ENCODE data around the gene UTP14C.

GRCh38 chr13:52022356-52022755 is 2.1 kb upstream of the UTP14C start:
- no peak for TF ChIP-seq EZH2 (IDR thresholded peaks at IDR 0.05; ENCODE audit: borderline replicate concordance)
- TF ChIP-seq CTCF (IDR thresholded peaks at IDR 0.05; ENCODE audit: poor library complexity): no peak
- TF ChIP-seq EZH2phosphoT487 (IDR thresholded peaks at IDR 0.05; ENCODE audit: low read depth, severe bottlenecking, unreplicated experiment): no peak
